ENCODE data around the gene TMEM158.

- TF ChIP-seq, protein P1, sequence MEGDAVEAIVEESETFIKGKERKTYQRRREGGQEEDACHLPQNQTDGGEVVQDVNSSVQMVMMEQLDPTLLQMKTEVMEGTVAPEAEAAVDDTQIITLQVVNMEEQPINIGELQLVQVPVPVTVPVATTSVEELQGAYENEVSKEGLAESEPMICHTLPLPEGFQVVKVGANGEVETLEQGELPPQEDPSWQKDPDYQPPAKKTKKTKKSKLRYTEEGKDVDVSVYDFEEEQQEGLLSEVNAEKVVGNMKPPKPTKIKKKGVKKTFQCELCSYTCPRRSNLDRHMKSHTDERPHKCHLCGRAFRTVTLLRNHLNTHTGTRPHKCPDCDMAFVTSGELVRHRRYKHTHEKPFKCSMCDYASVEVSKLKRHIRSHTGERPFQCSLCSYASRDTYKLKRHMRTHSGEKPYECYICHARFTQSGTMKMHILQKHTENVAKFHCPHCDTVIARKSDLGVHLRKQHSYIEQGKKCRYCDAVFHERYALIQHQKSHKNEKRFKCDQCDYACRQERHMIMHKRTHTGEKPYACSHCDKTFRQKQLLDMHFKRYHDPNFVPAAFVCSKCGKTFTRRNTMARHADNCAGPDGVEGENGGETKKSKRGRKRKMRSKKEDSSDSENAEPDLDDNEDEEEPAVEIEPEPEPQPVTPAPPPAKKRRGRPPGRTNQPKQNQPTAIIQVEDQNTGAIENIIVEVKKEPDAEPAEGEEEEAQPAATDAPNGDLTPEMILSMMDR (IDR thresholded peaks at IDR 0.05; ENCODE audit: low read depth, low read length): no peak
- TF ChIP-seq MYC (IDR thresholded peaks at IDR 0.05; ENCODE audit: low read depth, low read length): no peak
These were observed 2.0 kb downstream of the TMEM158 start for GRCh38 chr3:45223889-45224727.
